HG03457 (cell line): ENCODE measurements around the gene HSD17B3.
"Not testable (repeated sequence)": the region's sequence is repeated elsewhere in the genome, so short reads cannot be mapped to it uniquely, and the experiment has no call there.

Experiments
- ATAC-seq: cut with Tn5 transposase; IDR thresholded peaks from one replicate; pipeline ENCODE4 v1.9.1; 2021; ENCODE audit warnings: moderate number of reproducible peaks; ENCODE audit not compliant: unreplicated experiment

The HSD17B3 gene

GRCh38 chr9:96309850-96310249, 7.9 kb upstream of the HSD17B3 start:
- ATAC-seq, result no peak

- ATAC-seq, result not testable (repeated sequence)
Measured at GRCh38 chr9:96306958-96307357, 5.0 kb upstream of the HSD17B3 start.

GRCh38 chr9:96305171-96305570, 3.2 kb upstream of the HSD17B3 start:
- no peak for ATAC-seq

GRCh38 chr9:96304230-96304629, 2.3 kb upstream of the HSD17B3 start:
- no peak for ATAC-seq

GRCh38 chr9:96299823-96300222, 2.2 kb downstream of the HSD17B3 start:
- no peak for ATAC-seq

DNA sequence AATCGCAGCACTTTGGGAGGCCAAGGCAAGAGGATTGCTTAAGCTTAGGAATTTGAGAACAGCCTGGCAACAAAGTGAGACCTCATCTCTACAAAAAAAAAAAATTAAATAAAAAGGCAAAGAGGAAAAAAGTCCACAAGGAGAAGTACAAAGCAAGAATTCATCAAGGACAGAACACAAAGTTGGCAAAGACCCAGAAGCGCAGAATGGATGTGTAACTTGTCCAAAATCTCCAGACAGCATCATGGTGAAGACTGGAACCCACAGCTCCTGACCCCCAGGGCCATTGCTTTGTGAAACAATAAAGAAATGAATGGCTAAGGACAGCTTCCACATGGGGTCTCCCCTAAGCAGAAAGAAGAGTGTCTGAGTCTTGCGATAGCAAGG, 7.8 kb downstream of the HSD17B3 start:
- no peak for ATAC-seq

- ATAC-seq, result no peak
Measured at GRCh38 chr9:96293498-96294158, 8.3 kb downstream of the HSD17B3 start.

- no peak for ATAC-seq
Measured at GRCh38 chr9:96289392-96289791, 12.6 kb downstream of the HSD17B3 start.

DNA sequence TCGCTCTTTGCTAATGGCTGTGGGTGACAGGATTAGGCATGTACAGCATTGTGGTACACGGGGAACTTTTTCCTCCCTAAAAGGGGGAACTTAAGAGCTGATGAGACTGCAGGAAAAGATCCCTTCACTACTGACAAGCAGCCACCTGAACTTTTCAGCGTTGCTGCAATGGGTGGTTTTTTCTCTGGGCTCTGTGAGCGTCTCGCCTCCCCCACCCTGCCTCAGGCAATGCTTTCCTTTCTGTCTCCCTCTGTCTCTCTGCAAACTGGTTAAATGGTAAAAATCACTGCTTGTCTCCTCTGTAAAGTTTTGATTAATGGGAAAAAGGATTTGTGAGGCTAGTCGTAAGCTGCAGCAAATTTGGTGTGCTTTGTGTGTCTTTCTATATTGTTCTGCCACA, 20.3 kb downstream of the HSD17B3 start:
- no peak for ATAC-seq

DNA sequence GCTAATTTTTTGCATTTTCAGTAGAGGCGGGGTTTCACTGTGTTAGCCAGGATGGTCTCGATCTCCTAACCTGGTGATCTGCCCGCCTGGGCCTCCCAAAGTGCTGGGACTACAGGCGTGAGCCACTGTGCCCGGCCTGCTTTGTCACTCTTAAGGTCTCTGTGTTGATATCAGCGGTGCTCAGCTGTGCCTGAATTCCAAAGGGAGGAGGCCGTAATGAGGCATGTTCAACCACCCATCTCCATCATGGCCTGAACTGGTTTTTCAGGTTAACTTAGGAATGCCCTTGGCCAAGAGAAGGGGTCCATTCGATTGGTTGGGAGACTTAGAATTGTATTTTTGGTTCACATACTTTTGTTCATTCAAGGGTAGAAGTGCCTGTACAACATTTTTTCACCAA, 22.0 kb downstream of the HSD17B3 start:
- no peak for ATAC-seq

GRCh38 chr9:96274939-96275338, 27.0 kb downstream of the HSD17B3 start:
- ATAC-seq, result no peak

- ATAC-seq, result no peak
Measured at GRCh38 chr9:96270236-96270744, 31.7 kb downstream of the HSD17B3 start.

DNA sequence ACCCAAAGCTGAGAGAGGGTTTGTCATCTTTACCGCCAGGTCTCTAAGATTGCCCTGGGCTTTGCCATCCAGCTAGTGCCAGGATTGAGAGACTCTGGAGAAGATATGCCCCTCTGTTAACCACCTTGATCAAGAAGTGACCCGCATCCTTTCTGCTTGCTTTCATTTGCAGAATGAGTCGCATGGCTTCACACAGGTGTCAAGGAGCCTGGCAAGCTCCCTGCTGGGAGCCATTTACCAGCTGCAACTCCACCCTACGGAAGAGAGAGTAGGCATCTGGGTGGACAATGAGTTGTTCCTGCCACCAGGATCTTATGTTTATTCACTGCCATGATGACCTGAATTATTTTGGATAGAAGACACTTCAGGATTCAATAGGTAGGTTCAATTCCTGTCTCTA, 43.0 kb downstream of the HSD17B3 start:
- ATAC-seq, result no peak

DNA sequence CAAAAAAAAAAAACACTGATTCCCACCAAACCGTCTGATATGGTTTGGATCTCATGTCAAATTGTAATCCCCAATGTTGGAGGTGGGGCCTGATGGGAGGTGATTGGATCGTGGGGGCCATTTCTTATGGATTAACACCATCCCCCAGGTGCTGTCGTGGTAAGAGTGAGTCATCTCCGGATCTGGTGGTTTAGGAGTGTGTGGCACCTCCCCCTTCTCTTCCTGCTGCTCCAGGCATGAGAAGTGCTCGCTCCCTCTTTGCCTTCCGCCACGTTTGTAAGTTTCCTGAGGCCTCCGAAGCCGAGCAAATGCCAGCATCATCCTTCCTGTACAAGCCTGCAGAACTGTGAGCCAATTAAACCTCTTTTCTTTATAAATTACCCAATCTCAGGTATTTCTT, 45.2 kb downstream of the HSD17B3 start:
- no peak for ATAC-seq

- no peak for ATAC-seq
Measured at GRCh38 chr9:96255698-96256097, 46.3 kb downstream of the HSD17B3 start.

DNA sequence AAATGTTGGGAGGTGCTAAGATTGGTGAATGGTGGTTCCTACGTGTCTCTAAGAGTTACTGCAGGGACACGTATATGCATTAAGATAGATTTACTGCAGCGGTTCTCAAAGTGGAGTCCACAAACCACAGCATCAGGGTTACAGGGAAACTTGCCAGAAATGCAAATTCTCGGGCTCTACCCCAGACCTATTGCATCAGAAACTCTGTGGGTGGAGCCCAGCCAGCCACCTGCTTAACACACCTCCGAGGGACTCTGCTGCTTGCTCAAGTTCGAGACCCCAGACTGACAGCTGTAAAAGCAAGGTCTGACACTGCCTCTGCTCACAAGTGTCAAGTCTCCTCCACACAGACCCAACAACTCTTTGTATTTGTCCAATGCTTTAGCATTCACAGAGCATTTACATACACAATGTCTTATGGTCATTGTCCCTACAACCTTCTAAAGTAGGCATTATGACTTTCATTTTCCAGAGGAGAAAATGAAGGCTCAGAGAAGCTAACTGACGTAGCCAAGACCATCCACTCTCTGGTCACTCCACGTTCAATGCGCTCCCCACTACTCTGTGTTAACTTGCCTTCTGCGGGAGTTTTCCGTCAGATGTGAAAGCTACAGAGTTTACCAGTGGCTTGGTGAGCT, 48.8 kb downstream of the HSD17B3 start:
- ATAC-seq, result no peak

DNA sequence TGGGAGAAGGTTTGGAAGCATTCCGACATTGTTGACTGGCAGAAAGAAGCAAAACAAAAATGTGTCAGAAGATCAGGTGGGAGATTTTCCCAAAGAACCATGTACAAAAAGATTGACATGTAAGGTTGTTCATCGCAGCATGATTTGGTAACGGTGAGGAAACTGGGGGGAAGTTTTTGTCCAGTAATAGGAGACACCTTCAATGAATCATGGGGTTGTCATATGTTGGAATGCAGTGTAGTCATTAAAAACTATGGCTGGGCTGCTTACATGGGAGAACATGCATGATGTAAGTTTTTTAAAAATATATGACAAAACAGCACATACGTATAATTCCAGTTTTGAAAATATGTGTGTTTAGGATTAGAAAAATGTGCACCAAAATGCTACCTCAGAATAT, 50.5 kb downstream of the HSD17B3 start:
- no peak for ATAC-seq

DNA sequence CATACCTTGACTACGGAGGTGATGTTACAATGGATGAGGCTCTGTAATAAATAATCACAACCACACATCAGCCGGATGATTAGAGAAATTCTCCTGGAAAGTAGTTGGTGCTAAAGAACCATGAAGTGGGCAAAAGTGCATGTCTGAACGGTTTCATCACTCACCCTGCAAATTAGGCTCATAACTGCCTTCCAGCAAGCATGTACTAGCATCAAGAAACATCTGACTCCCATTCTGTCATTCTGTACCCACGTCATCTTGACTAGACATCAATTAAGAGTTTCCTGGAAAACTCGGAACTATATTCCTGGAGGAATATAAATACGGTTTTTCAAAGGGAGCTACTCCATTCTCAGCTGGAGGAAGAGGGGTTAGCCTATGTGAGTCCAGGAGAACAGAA, 52.2 kb downstream of the HSD17B3 start:
- ATAC-seq, result no peak

- ATAC-seq, result no peak
Measured at GRCh38 chr9:96246267-96246671, 55.7 kb downstream of the HSD17B3 start.

DNA sequence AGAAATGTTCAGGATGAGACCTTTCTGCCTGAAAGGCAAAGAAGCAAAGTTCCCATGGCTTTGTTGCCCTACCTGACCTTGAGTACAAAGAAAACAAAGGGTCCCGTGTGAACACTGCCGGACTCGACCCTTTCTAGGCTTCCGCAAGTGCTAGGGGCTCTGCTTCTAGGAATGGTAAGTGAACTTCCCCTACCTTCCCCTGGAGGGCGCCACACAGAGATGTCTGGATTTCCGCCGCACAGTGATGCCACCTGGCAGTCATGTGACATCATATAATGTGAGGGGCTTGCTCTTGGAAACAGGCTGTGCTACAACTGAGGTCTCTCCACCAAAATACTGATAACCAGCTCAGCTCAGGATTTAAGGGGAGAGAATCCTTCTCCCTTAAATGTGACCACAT, 56.6 kb downstream of the HSD17B3 start:
- no peak for ATAC-seq

GRCh38 chr9:96243778-96244177, 58.2 kb downstream of the HSD17B3 start:
- no peak for ATAC-seq

GRCh38 chr9:96242811-96243210, 59.2 kb downstream of the HSD17B3 start:
- ATAC-seq, result no peak

- ATAC-seq, result peak; percentile 66
Measured at GRCh38 chr9:96241391-96241809, 60.6 kb downstream of the HSD17B3 start.
